Measurements from ENCODE around the gene TES. TPM values are rescaled to one million over a fixed set of nuclear protein-coding genes. Genes with fewer than 3 reads are reported as not detected.

Gene TES
- total and polyA plus RNA-seq, 4 donors: 5.7 to 11.8 (median 7.5) TPM

- Histone ChIP-seq H3K36me3 (ENCODE audit: control insufficient read depth in 4 of 4, insufficient read depth in 3 of 4, low read depth in 1 of 4, low read length in 3 of 4) (no peaks in the 10 kb centered on the region), H3K4me1 (ENCODE audit: control insufficient read depth in 4 of 4, insufficient read depth in 4 of 4, low read length in 3 of 4) (peaks cover 0 to 7% (median 4%) of the 10 kb centered on the region in 4 donors), H3K4me3 (ENCODE audit: low read depth in 1 of 3, low read length in 3 of 3) (no peak overlapping the region), H3K27ac (ENCODE audit: low read depth in 1 of 2, low read length in 2 of 2) (no peak overlapping the region), H3K9ac (ENCODE audit: low read depth in 1 of 2, low read length in 2 of 2) (no peak overlapping the region), H3K27me3 (ENCODE audit: control insufficient read depth in 4 of 4, insufficient read depth in 4 of 4, low read length in 3 of 4) (no peaks in the 10 kb centered on the region), H3K9me3 (ENCODE audit: control insufficient read depth in 4 of 4, low read length in 3 of 4) (no peaks in the 10 kb centered on the region)
- 91% methylated on average over 3 of the region's 3 CpGs for WGBS
- TF ChIP-seq GABPA (IDR thresholded peaks at IDR 0.05 in 1 of 2, conservative IDR thresholded peaks at IDR 0.05 in 1 of 2): no peak
- TF ChIP-seq REST (IDR thresholded peaks at IDR 0.05): no peak
- TF ChIP-seq HNF4A (conservative IDR thresholded peaks at IDR 0.05): no peak
- TF ChIP-seq HNF4G (IDR thresholded peaks at IDR 0.05): no peak
- no peak for TF ChIP-seq RXRA (IDR thresholded peaks at IDR 0.05)
- no peak for DNase-seq (ENCODE audit: low spot score)
These were observed 74.1 kb downstream of the TES start for GRCh38 chr7:116284390-116284789.

GRCh38 chr7:116285252-116285651 is 74.9 kb downstream of the TES start:
- no peak overlapping the region for H3K4me3 ChIP-seq (ENCODE audit: low read depth in 1 of 3, low read length in 3 of 3)
- 94% methylated on average over 1 of the region's 1 CpG for WGBS
- DNase-seq (ENCODE audit: low spot score): no peak
- H3K36me3 ChIP-seq (ENCODE audit: control insufficient read depth in 4 of 4, insufficient read depth in 3 of 4, low read depth in 1 of 4, low read length in 3 of 4): no peaks in the 10 kb centered on the region
- no peaks in the 10 kb centered on the region for H3K27me3 ChIP-seq (ENCODE audit: control insufficient read depth in 4 of 4, insufficient read depth in 4 of 4, low read length in 3 of 4)
- no peaks in the 10 kb centered on the region for H3K9me3 ChIP-seq (ENCODE audit: control insufficient read depth in 4 of 4, low read length in 3 of 4)
- no peak overlapping the region for H3K9ac ChIP-seq (ENCODE audit: low read depth in 1 of 2, low read length in 2 of 2)
- H3K27ac ChIP-seq (ENCODE audit: low read depth in 1 of 2, low read length in 2 of 2): no peak overlapping the region
- H3K4me1 ChIP-seq (ENCODE audit: control insufficient read depth in 4 of 4, insufficient read depth in 4 of 4, low read length in 3 of 4): peaks cover 0 to 7% (median 4%) of the 10 kb centered on the region in 4 donors
- TF ChIP-seq CTCF (IDR thresholded peaks at IDR 0.05; ENCODE audit: low read depth, low read length, missing input control): no peak
- TF ChIP-seq ATF3 (IDR thresholded peaks at IDR 0.05): no peak
- TF ChIP-seq FOXA1 (IDR thresholded peaks at IDR 0.05): no peak
- no peak for TF ChIP-seq GABPA (IDR thresholded peaks at IDR 0.05 in 1 of 2, conservative IDR thresholded peaks at IDR 0.05 in 1 of 2)
- no peak for TF ChIP-seq SP1 (IDR thresholded peaks at IDR 0.05)
- TF ChIP-seq FOXA2 (IDR thresholded peaks at IDR 0.05): no peak
- TF ChIP-seq MAX (IDR thresholded peaks at IDR 0.05): no peak
- no peak for TF ChIP-seq REST (IDR thresholded peaks at IDR 0.05)
- no peak for TF ChIP-seq RAD21 (IDR thresholded peaks at IDR 0.05)
- no peak for TF ChIP-seq NR2F2 (IDR thresholded peaks at IDR 0.05)
- TF ChIP-seq JUND (IDR thresholded peaks at IDR 0.05): no peak
- no peak for TF ChIP-seq ZBTB33 (IDR thresholded peaks at IDR 0.05)
- no peak for TF ChIP-seq HNF4A (conservative IDR thresholded peaks at IDR 0.05)
- TF ChIP-seq EGR1 (IDR thresholded peaks at IDR 0.05; ENCODE audit: low read depth in 2 of 2): no peak
- TF ChIP-seq TAF1 (conservative IDR thresholded peaks at IDR 0.05): no peak
- TF ChIP-seq HNF4G (IDR thresholded peaks at IDR 0.05): no peak
- no peak for TF ChIP-seq RXRA (IDR thresholded peaks at IDR 0.05)
- TF ChIP-seq YY1 (IDR thresholded peaks at IDR 0.05): no peak

All from liver (tissue), 9 donors.